Activated T-cell treated with anti-CD3 and anti-CD28 coated beads, Interleukin-2, amount 50 U/mL, for 72 hours (primary cell): ENCODE measurements around the gene CRKL. TPM values are rescaled to one million over a fixed set of nuclear protein-coding genes. Genes with fewer than 3 reads are reported as not detected.

Source experiments
- ATAC-seq, 2 donors: fragments of 150-1000 bp; cut with Tn5 transposase; replicated peaks in 1 of 2; 2 replicates each; pipeline ENCODE4 v1.10.0; 2021; ENCODE audit warnings: moderate library complexity in 2 of 2, mild to moderate bottlenecking in 1 of 2
- DNase-seq, 2 donors: peaks; one replicate each; pipeline ENCODE4 v3.0.0; 2021 to 2022; ENCODE audit warnings: mixed read lengths in 1 of 2
- H3K27ac Mint-ChIP-seq: one replicate; pipeline ENCODE4 v1.8.0; 2022; ENCODE audit warnings: mild to moderate bottlenecking, moderate library complexity, mixed read lengths
- H3K27me3 Mint-ChIP-seq: one replicate; pipeline ENCODE4 v1.8.0; 2022; ENCODE audit warnings: low read depth, mixed read lengths
- H3K36me3 Mint-ChIP-seq, 2 donors: one replicate each; pipeline ENCODE4 v1.8.0; 2022; ENCODE audit warnings: mixed read lengths in 2 of 2, mild to moderate bottlenecking in 1 of 2; ENCODE audit not compliant: insufficient read depth in 2 of 2
- H3K4me1 Mint-ChIP-seq: one replicate; pipeline ENCODE4 v1.8.0; 2022; ENCODE audit warnings: low read depth, mixed read lengths
- H3K4me3 Mint-ChIP-seq, 2 donors: one replicate each; pipeline ENCODE4 v1.8.0; 2022; ENCODE audit warnings: mild to moderate bottlenecking in 2 of 2, mixed read lengths in 2 of 2, moderate library complexity in 2 of 2
- H3K9me3 Mint-ChIP-seq, 2 donors: one replicate each; pipeline ENCODE4 v1.8.0; 2022; ENCODE audit warnings: mixed read lengths in 2 of 2
- total RNA-seq, 2 donors: library from RNA; stranded (reverse); gene quantifications; one replicate each; pipeline ENCODE4 v1.2.3, GENCODE V29; 2022

The CRKL gene
- total RNA-seq, 2 donors from 2014 or later: 70.4 to 71.5 TPM

- ATAC-seq (no peak), DNase-seq (no peak)
- H3K27ac Mint-ChIP-seq: no peak overlapping the region
- H3K4me1 Mint-ChIP-seq: no peaks in the 10 kb centered on the region
- H3K9me3 Mint-ChIP-seq: no peaks in the 10 kb centered on the region
- no peaks in the 10 kb centered on the region for H3K36me3 Mint-ChIP-seq
- no peak overlapping the region for H3K4me3 Mint-ChIP-seq
- no peaks in the 10 kb centered on the region for H3K27me3 Mint-ChIP-seq
Observed at GRCh38 chr22:20992456-20993303, 75.5 kb downstream of the CRKL start.

GRCh38 chr22:20993304-20994127 is 76.3 kb downstream of the CRKL start:
- no peak for ATAC-seq

GRCh38 chr22:20994128-20994901 is 77.1 kb downstream of the CRKL start:
- H3K27me3 Mint-ChIP-seq: no peaks in the 10 kb centered on the region
- no peak overlapping the region for H3K27ac Mint-ChIP-seq
- ATAC-seq: no peak
- H3K36me3 Mint-ChIP-seq: no peaks in the 10 kb centered on the region
- H3K9me3 Mint-ChIP-seq: no peaks in the 10 kb centered on the region
- peaks cover 4% of the 10 kb centered on the region for H3K4me1 Mint-ChIP-seq
- DNase-seq: no peak
- H3K4me3 Mint-ChIP-seq: no peak overlapping the region

More at GRCh38 chr22:20993304-20994127, 76.3 kb downstream of the CRKL start:
- Mint-ChIP-seq H3K4me1 (peaks cover 4% of the 10 kb centered on the region), H3K36me3 (no peaks in the 10 kb centered on the region), H3K4me3 (no peak overlapping the region), H3K9me3 (no peaks in the 10 kb centered on the region), H3K27ac (no peak overlapping the region), H3K27me3 (no peaks in the 10 kb centered on the region)
- no peak for DNase-seq

GRCh38 chr22:20994902-20995241 is 77.7 kb downstream of the CRKL start:
- Mint-ChIP-seq H3K27ac (no peak overlapping the region), H3K36me3 (no peaks in the 10 kb centered on the region)
- ATAC-seq: no peak

GRCh38 chr22:20995329-20996030 is 78.3 kb downstream of the CRKL start:
- no peak for ATAC-seq

More at GRCh38 chr22:20994902-20995241, 77.7 kb downstream of the CRKL start:
- DNase-seq: no peak
- H3K9me3 Mint-ChIP-seq: no peaks in the 10 kb centered on the region
- peaks cover 9% of the 10 kb centered on the region for H3K4me1 Mint-ChIP-seq
- no peaks in the 10 kb centered on the region for H3K27me3 Mint-ChIP-seq
- no peak overlapping the region for H3K4me3 Mint-ChIP-seq

GRCh38 chr22:20996031-20996410 is 78.8 kb downstream of the CRKL start:
- ATAC-seq (no peak), DNase-seq (no peak)
- peaks cover 20% of the 10 kb centered on the region for H3K4me1 Mint-ChIP-seq
- H3K27me3 Mint-ChIP-seq: no peaks in the 10 kb centered on the region
- H3K4me3 Mint-ChIP-seq: no peak overlapping the region
- no peak overlapping the region for H3K27ac Mint-ChIP-seq
- H3K36me3 Mint-ChIP-seq: no peaks in the 10 kb centered on the region
- no peaks in the 10 kb centered on the region for H3K9me3 Mint-ChIP-seq

More at GRCh38 chr22:20995329-20996030, 78.3 kb downstream of the CRKL start:
- peaks cover 15% of the 10 kb centered on the region for H3K4me1 Mint-ChIP-seq
- no peaks in the 10 kb centered on the region for H3K36me3 Mint-ChIP-seq
- no peaks in the 10 kb centered on the region for H3K9me3 Mint-ChIP-seq
- H3K4me3 Mint-ChIP-seq: no peak overlapping the region
- no peak for DNase-seq
- no peaks in the 10 kb centered on the region for H3K27me3 Mint-ChIP-seq
- no peak overlapping the region for H3K27ac Mint-ChIP-seq

GRCh38 chr22:20996598-20997535 is 79.7 kb downstream of the CRKL start:
- ATAC-seq (no peak), DNase-seq (no peak)
- H3K4me1 Mint-ChIP-seq: peaks cover 24% of the 10 kb centered on the region
- H3K36me3 Mint-ChIP-seq: peaks cover 0 to 2% of the 10 kb centered on the region in 2 donors
- no peaks in the 10 kb centered on the region for H3K27me3 Mint-ChIP-seq
- H3K9me3 Mint-ChIP-seq: no peaks in the 10 kb centered on the region
- no peak overlapping the region for H3K4me3 Mint-ChIP-seq
- no peak overlapping the region for H3K27ac Mint-ChIP-seq

GRCh38 chr22:20997536-20998257 is 80.5 kb downstream of the CRKL start:
- H3K9me3 Mint-ChIP-seq: no peaks in the 10 kb centered on the region
- H3K27me3 Mint-ChIP-seq: no peaks in the 10 kb centered on the region
- peaks cover 0 to 2% of the 10 kb centered on the region in 2 donors for H3K36me3 Mint-ChIP-seq
- ATAC-seq: no peak
- H3K27ac Mint-ChIP-seq: no peak overlapping the region
- H3K4me3 Mint-ChIP-seq: no peak overlapping the region
- H3K4me1 Mint-ChIP-seq: peaks cover 24% of the 10 kb centered on the region
- DNase-seq: no peak

GRCh38 chr22:20998411-20999336 is 81.5 kb downstream of the CRKL start:
- Mint-ChIP-seq H3K27me3 (no peaks in the 10 kb centered on the region), H3K4me1 (peaks cover 32% of the 10 kb centered on the region), H3K9me3 (no peaks in the 10 kb centered on the region), H3K27ac (no peak overlapping the region), H3K4me3 (no peak overlapping the region), H3K36me3 (peaks cover 0 to 2% of the 10 kb centered on the region in 2 donors)
- ATAC-seq: no peak
- DNase-seq: no peak

GRCh38 chr22:20999350-21000206 is 82.4 kb downstream of the CRKL start:
- DNase-seq (no peak), ATAC-seq (no peak)
- Mint-ChIP-seq H3K4me3 (peak overlapping the region; percentile 89 to 99), H3K9me3 (no peaks in the 10 kb centered on the region), H3K27ac (no peak overlapping the region), H3K36me3 (peaks cover 0 to 2% of the 10 kb centered on the region in 2 donors), H3K4me1 (peaks cover 35% of the 10 kb centered on the region), H3K27me3 (no peaks in the 10 kb centered on the region)
